Parathyroid adenoma (tissue), 2 donors: ENCODE data around the gene BANK1.

Experiments
- H2AFZ ChIP-seq: fragments of 300-600 bp; sonication (generic); one replicate; pipeline ENCODE4 v1.7.0; 2017; ENCODE audit warnings: antibody characterized with exemption, mild to moderate bottlenecking
- H3K27ac ChIP-seq: fragments of 300-600 bp; sonication (generic); one replicate; pipeline ENCODE4 v1.7.0; 2017
- H3K27me3 ChIP-seq: fragments of 300-600 bp; sonication (generic); one replicate; pipeline ENCODE4 v1.7.0; 2017; ENCODE audit warnings: low read length; ENCODE audit not compliant: control insufficient read depth, insufficient read depth
- H3K36me3 ChIP-seq: fragments of 300-600 bp; sonication (generic); one replicate; pipeline ENCODE4 v1.7.0; 2017; ENCODE audit warnings: low read length; ENCODE audit not compliant: control insufficient read depth, insufficient read depth
- H3K4me1 ChIP-seq: fragments of 300-600 bp; sonication (generic); one replicate; pipeline ENCODE4 v1.7.0; 2017; ENCODE audit warnings: control low read depth
- H3K4me2 ChIP-seq: fragments of 300-600 bp; sonication (generic); one replicate; pipeline ENCODE4 v1.7.0; 2017; ENCODE audit warnings: low read length
- H3K4me3 ChIP-seq: fragments of 300-600 bp; sonication (generic); one replicate; pipeline ENCODE4 v1.7.0; 2017; ENCODE audit warnings: low read depth, low read length
- H3K79me2 ChIP-seq: fragments of 300-600 bp; sonication (generic); one replicate; pipeline ENCODE4 v1.7.0; 2017; ENCODE audit warnings: control low read depth
- H3K9ac ChIP-seq: fragments of 300-600 bp; sonication (generic); one replicate; pipeline ENCODE4 v1.7.0; 2017; ENCODE audit warnings: mild to moderate bottlenecking
- H3K9me3 ChIP-seq: fragments of 300-600 bp; sonication (generic); one replicate; pipeline ENCODE4 v1.7.0; 2017; ENCODE audit warnings: low read length; ENCODE audit not compliant: control insufficient read depth
- CTCF ChIP-seq: fragments of 300-600 bp; sonication (generic); IDR thresholded peaks from one replicate; pipeline ENCODE4 v1.7.0; 2017; ENCODE audit warnings: antibody characterized with exemption, mild to moderate bottlenecking
- donor health status: primary hyperparathyroidism.

Gene BANK1

GRCh38 chr4:101993002-101993841 is 202.7 kb downstream of the BANK1 start:
- Histone ChIP-seq H3K4me2 (no peak overlapping the region), H2AFZ (no peak overlapping the region), H3K9ac (no peak overlapping the region), H3K79me2 (no peaks in the 10 kb centered on the region), H3K27ac (no peak overlapping the region), H3K9me3 (no peaks in the 10 kb centered on the region), H3K36me3 (no peaks in the 10 kb centered on the region), H3K4me1 (no peaks in the 10 kb centered on the region), H3K4me3 (no peak overlapping the region), H3K27me3 (no peaks in the 10 kb centered on the region)
- no peak for TF ChIP-seq CTCF

- no peaks in the 10 kb centered on the region for H3K9me3 ChIP-seq
- H3K4me3 ChIP-seq: no peak overlapping the region
- H3K27me3 ChIP-seq: no peaks in the 10 kb centered on the region
- H3K27ac ChIP-seq: no peak overlapping the region
- no peak overlapping the region for H2AFZ ChIP-seq
- no peak for TF ChIP-seq CTCF
- H3K9ac ChIP-seq: no peak overlapping the region
- no peaks in the 10 kb centered on the region for H3K36me3 ChIP-seq
- H3K4me2 ChIP-seq: no peak overlapping the region
- H3K4me1 ChIP-seq: no peaks in the 10 kb centered on the region
- H3K79me2 ChIP-seq: no peaks in the 10 kb centered on the region
Observed at GRCh38 chr4:101993842-101994775, 203.6 kb downstream of the BANK1 start.

- Histone ChIP-seq H3K9me3 (no peaks in the 10 kb centered on the region), H3K27me3 (no peaks in the 10 kb centered on the region), H3K36me3 (no peaks in the 10 kb centered on the region), H3K9ac (no peak overlapping the region), H2AFZ (no peak overlapping the region), H3K4me2 (no peak overlapping the region), H3K79me2 (no peaks in the 10 kb centered on the region), H3K4me1 (peaks cover 4% of the 10 kb centered on the region), H3K4me3 (no peak overlapping the region), H3K27ac (no peak overlapping the region)
- no peak for TF ChIP-seq CTCF
Observed at GRCh38 chr4:102007959-102008425, 217.5 kb downstream of the BANK1 start.

- Histone ChIP-seq H3K4me1 (peaks cover 4% of the 10 kb centered on the region), H3K4me2 (no peak overlapping the region), H3K4me3 (no peak overlapping the region), H3K27me3 (no peaks in the 10 kb centered on the region), H3K27ac (no peak overlapping the region), H3K36me3 (no peaks in the 10 kb centered on the region), H3K9me3 (no peaks in the 10 kb centered on the region), H3K79me2 (no peaks in the 10 kb centered on the region), H3K9ac (no peak overlapping the region), H2AFZ (no peak overlapping the region)
- no peak for TF ChIP-seq CTCF
Observed at GRCh38 chr4:102008711-102009110, 218.2 kb downstream of the BANK1 start.
